PFSK-1 (cell line): ENCODE results near the gene SURF2.

ENCODE experiments used
- FOXP2 ChIP-seq: optimal IDR thresholded peaks from 2 replicates; pipeline ENCODE3; 2011; ENCODE audit warnings: borderline replicate concordance, control low read depth, inconsistent platforms; ENCODE audit not compliant: insufficient read depth; ENCODE audit errors: extremely low read length, extremely low read depth
- POLR2AphosphoS5 ChIP-seq: IDR thresholded peaks from 2 replicates; pipeline ENCODE4 v1.6.1; 2012; ENCODE audit warnings: low read depth, mild to moderate bottlenecking, control low read depth, low read length, moderate library complexity
- REST ChIP-seq, 2 experiments: IDR thresholded peaks; 2 replicates each; pipeline versions ENCODE4 v1.6.1 to v1.8.0; 2011 to 2012; ENCODE audit warnings: low read depth in 2 of 2, low read length in 2 of 2, control low read depth in 1 of 2, inconsistent platforms in 1 of 2, mild to moderate bottlenecking in 1 of 2, moderate library complexity in 1 of 2; ENCODE audit not compliant: insufficient read depth in 1 of 2
- SIN3A ChIP-seq: IDR thresholded peaks from 2 replicates; pipeline ENCODE4 v1.6.1; 2012; ENCODE audit warnings: mild to moderate bottlenecking, low read length, moderate library complexity, borderline replicate concordance; ENCODE audit not compliant: insufficient read depth
- TAF1 ChIP-seq: IDR thresholded peaks from 2 replicates; pipeline ENCODE4 v1.6.1; 2012; ENCODE audit warnings: low read length, control low read depth, borderline replicate concordance; ENCODE audit not compliant: insufficient read depth

SURF2 gene

GRCh38 chr9:133345596-133345995, 10.8 kb upstream of the SURF2 start:
- TF ChIP-seq TAF1: no peak

GRCh38 chr9:133346021-133346785, 10.1 kb upstream of the SURF2 start:
- TF ChIP-seq SIN3A: no peak
- no peak for TF ChIP-seq TAF1
- TF ChIP-seq REST (IDR thresholded peaks at IDR 0.05; ENCODE audit: insufficient read depth in 1 of 2, low read depth in 2 of 2, low read length in 2 of 2): no peak
- TF ChIP-seq FOXP2: no peak
- TF ChIP-seq POLR2AphosphoS5: no peak

- TF ChIP-seq TAF1 (no peak), FOXP2 (no peak), SIN3A (no peak), REST (IDR thresholded peaks at IDR 0.05; ENCODE audit: insufficient read depth in 1 of 2, low read depth in 2 of 2, low read length in 2 of 2) (no peak), POLR2AphosphoS5 (no peak)
Measured at GRCh38 chr9:133347515-133347984, 8.8 kb upstream of the SURF2 start.

- TF ChIP-seq FOXP2 (no peak), REST (IDR thresholded peaks at IDR 0.05; ENCODE audit: insufficient read depth in 1 of 2, low read depth in 2 of 2, low read length in 2 of 2) (peak in 1 of 2 experiments; percentile 72; a peak in 2 of 4 replicates), SIN3A (no peak), TAF1 (peak; percentile 99), POLR2AphosphoS5 (peak; percentile 97)
Measured at GRCh38 chr9:133347985-133348717, 8.2 kb upstream of the SURF2 start, which contains the start of the genes MED22 and RPL7A. TSS of gene MED22 (minus strand) at chr9:133348131. CDS start at chr9:133346662, 1,469 bp downstream. TSS of gene RPL7A (plus strand) at chr9:133348218. CDS start at chr9:133348244, 26 bp downstream.

- TF ChIP-seq SIN3A (no peak), FOXP2 (no peak), REST (IDR thresholded peaks at IDR 0.05; ENCODE audit: insufficient read depth in 1 of 2, low read depth in 2 of 2, low read length in 2 of 2) (no peak), TAF1 (no peak), POLR2AphosphoS5 (no peak; the same call in 1 of the 2 replicates)
Measured at GRCh38 chr9:133348718-133349573, 7.4 kb upstream of the SURF2 start.
